GM20000 (cell line): ENCODE measurements around the gene GUCA2B.

Experiments used
- DNase-seq: peaks from one replicate; pipeline ENCODE4 v3.0.0; 2012; ENCODE audit warnings: low spot score
- CTCF ChIP-seq: IDR thresholded peaks from 2 replicates; pipeline ENCODE4 v1.5.1; 2012; ENCODE audit warnings: mild to moderate bottlenecking, control low read depth; ENCODE audit errors: extremely low read depth, missing control alignments

The GUCA2B gene

GRCh38 chr1:42165511-42166210 lies 12.5 kb downstream of the GUCA2B start:
- DNase-seq = no peak
- TF ChIP-seq CTCF = no peak

GRCh38 chr1:42167611-42168390 lies 14.6 kb downstream of the GUCA2B start:
- no peak for TF ChIP-seq CTCF
- DNase-seq = no peak

- TF ChIP-seq CTCF = no peak
- no peak for DNase-seq
Observed at GRCh38 chr1:42168391-42168670, 15.1 kb downstream of the GUCA2B start.

GRCh38 chr1:42168763-42169162 lies 15.6 kb downstream of the GUCA2B start:
- no peak for TF ChIP-seq CTCF
- DNase-seq = no peak

GRCh38 chr1:42170779-42171621 lies 17.8 kb downstream of the GUCA2B start:
- TF ChIP-seq CTCF = no peak
- no peak for DNase-seq

- TF ChIP-seq CTCF = no peak
- no peak for DNase-seq
Observed at GRCh38 chr1:42171679-42172266, 18.6 kb downstream of the GUCA2B start.
